K562 (cell line): Measurements from ENCODE around the gene BNC2. TPM values are rescaled to one million over a fixed set of nuclear protein-coding genes. Genes with fewer than 3 reads are reported as not detected.

Experiments used
- ATAC-seq: fragments of 200-7000 bp; cut with Tn5 transposase; 3 replicates; pipeline ENCODE4 v1.9.1; 2020; ENCODE audit warnings: moderate library complexity
- BruUV-seq: library from RNA; stranded (reverse); fragments of 400-500 nt; replicated peaks from 2 replicates; lab custom pipeline; 2021; lab: Mats Ljungman, UMichigan
- CTCF ChIA-PET: fragments of 300-600 bp; formaldehyde crosslinking; extraction: SDS; loops from one replicate; lab custom pipeline; 2021; ENCODE audit warnings: low intra/inter-chr PET ratio; lab: Yijun Ruan, JAX
- POLR2A ChIA-PET: fragments of 300-600, 350-650 bp; sonication (Branson Sonifier 250); formaldehyde crosslinking; extraction: SDS; loops from one replicate; lab custom pipeline; 2021; ENCODE audit warnings: antibody characterized with exemption, inconsistent platforms; lab: Yijun Ruan, JAX
- DNase-seq, 4 experiments: peaks; one replicate each; pipeline versions ENCODE4 v3.0.0 to v3.0.0-alpha.2; 2011 to 2018; ENCODE audit warnings: low spot score in 3 of 4, mixed read lengths in 3 of 4; ENCODE audit errors: extremely low read depth in 1 of 4
- FAIRE-seq: peaks from 2 replicates; lab custom pipeline; 2011; peaks lifted over from hg19 to GRCh38; lab: Jason Lieb, UNC
- H2AFZ ChIP-seq: 2 replicates; pipeline ENCODE4 v1.6.0; 2011; ENCODE audit warnings: low read depth, low read length, control low read depth, inconsistent platforms
- H3K27ac ChIP-seq: fragments of 200-600 bp; 3 replicates; pipeline ENCODE4 v1.8.0; 2011; ENCODE audit warnings: low read depth, mild to moderate bottlenecking, control low read depth, inconsistent platforms, low read length, moderate library complexity, mixed read lengths; ENCODE audit errors: extremely low read depth
- H3K27me3 ChIP-seq, 2 experiments: fragments of 300-600 bp in 1 of 2; 2 replicates in 1 of 2; 3 replicates in 1 of 2; pipeline versions ENCODE4 v1.6.0 to v1.8.0; 2011; ENCODE audit warnings: inconsistent platforms in 2 of 2, low read length in 2 of 2, mild to moderate bottlenecking in 1 of 2, mixed read lengths in 1 of 2, moderate library complexity in 1 of 2; ENCODE audit not compliant: control insufficient read depth in 2 of 2, insufficient read depth in 2 of 2
- H3K36me3 ChIP-seq: fragments of 300-600 bp; 3 replicates; pipeline ENCODE4 v1.8.0; 2011; ENCODE audit warnings: mild to moderate bottlenecking, low read length, inconsistent platforms; ENCODE audit not compliant: control insufficient read depth, insufficient read depth
- H3K4me1 ChIP-seq, 2 experiments: fragments of 200-600 bp in 1 of 2; replicated peaks in 1 of 2; 2 replicates in 1 of 2; 3 replicates in 1 of 2; pipeline versions ENCODE4 v1.5.1 to v1.8.0; 2011; ENCODE audit warnings: inconsistent platforms in 2 of 2, low read length in 2 of 2, mild to moderate bottlenecking in 1 of 2, mixed read lengths in 1 of 2, moderate library complexity in 1 of 2; ENCODE audit not compliant: control insufficient read depth in 2 of 2, insufficient read depth in 2 of 2
- H3K4me2 ChIP-seq: 2 replicates; pipeline ENCODE4 v1.6.1; 2011; ENCODE audit warnings: low read length, control low read depth, inconsistent platforms, mixed read lengths; ENCODE audit not compliant: insufficient read depth
- H3K4me3 ChIP-seq: fragments of 200-600 bp; sonication (generic), shearing (Covaris generic); 2 replicates; pipeline ENCODE4 v1.5.1; 2016; ENCODE audit warnings: control low read depth, inconsistent platforms
- H3K79me2 ChIP-seq: fragments of 200-600 bp; 3 replicates; pipeline ENCODE4 v1.8.0; 2011; ENCODE audit warnings: low read length, inconsistent platforms; ENCODE audit not compliant: control insufficient read depth, insufficient read depth
- H3K9ac ChIP-seq, 2 experiments: 2 replicates each; pipeline versions ENCODE4 v1.6.0 to v1.6.1; 2011; ENCODE audit warnings: low read depth in 2 of 2, low read length in 2 of 2, control low read depth in 1 of 2, inconsistent platforms in 1 of 2, mild to moderate bottlenecking in 1 of 2, mixed read lengths in 1 of 2; ENCODE audit not compliant: insufficient read depth in 1 of 2
- H3K9me1 ChIP-seq: one replicate; pipeline ENCODE4 v1.6.0; 2011; ENCODE audit warnings: inconsistent platforms, mild to moderate bottlenecking, low read length, moderate library complexity; ENCODE audit not compliant: control insufficient read depth, insufficient read depth
- H3K9me3 ChIP-seq: replicated peaks from 2 replicates; pipeline ENCODE4 v1.5.1; 2011; ENCODE audit warnings: low read depth, low read length, inconsistent platforms; ENCODE audit not compliant: control insufficient read depth, insufficient read depth
- H4K20me1 ChIP-seq: replicated peaks from 2 replicates; pipeline ENCODE4 v1.6.1; 2011; ENCODE audit warnings: low read length, inconsistent platforms, mixed read lengths; ENCODE audit not compliant: control insufficient read depth, insufficient read depth
- COPS2 ChIP-seq: fragments of 450-650 bp; conservative IDR thresholded peaks from 2 replicates; pipeline ENCODE4 v1.6.1; 2016; ENCODE audit warnings: mild to moderate bottlenecking, moderate library complexity
- FOXA1 ChIP-seq: fragments of 450-650 bp; IDR thresholded peaks from 2 replicates; pipeline ENCODE4 v1.6.1; 2016; ENCODE audit warnings: mild to moderate bottlenecking, borderline replicate concordance
- FOXA3 ChIP-seq, 2 experiments: fragments of 450-650 bp in 1 of 2; sonication (generic) in 1 of 2; formaldehyde crosslinking; IDR thresholded peaks in 1 of 2; conservative IDR thresholded peaks in 1 of 2; 2 replicates each; pipeline versions ENCODE4 v1.4.0 to v1.8.0; 2020 to 2022; ENCODE audit warnings: mild to moderate bottlenecking in 2 of 2, missing genetic modification reagents in 1 of 2
- GTF2F1 ChIP-seq: IDR thresholded peaks from 2 replicates; pipeline ENCODE4 v1.6.1; 2011; ENCODE audit warnings: low read depth, low read length, improper control_type of control experiment
- KDM4B ChIP-seq, 2 experiments: fragments of 450-650 bp in 1 of 2; sonication (generic) in 1 of 2; IDR thresholded peaks; 2 replicates each; pipeline ENCODE4 v1.6.1; 2016 to 2017; ENCODE audit warnings: borderline replicate concordance in 2 of 2, antibody characterized with exemption in 1 of 2, low read depth in 1 of 2, mild to moderate bottlenecking in 1 of 2
- MEF2A ChIP-seq: IDR thresholded peaks from 2 replicates; pipeline ENCODE4 v1.6.1; 2011; ENCODE audit warnings: low read depth, mild to moderate bottlenecking, low read length, moderate library complexity; ENCODE audit not compliant: control insufficient read depth
- NCOR1 ChIP-seq: fragments of 450-650 bp; IDR thresholded peaks from 2 replicates; pipeline ENCODE4 v1.6.1; 2016; ENCODE audit warnings: mild to moderate bottlenecking, moderate library complexity
- NR1H2 ChIP-seq: sonication (generic); formaldehyde crosslinking; IDR thresholded peaks from 2 replicates; pipeline ENCODE4 v1.4.0; 2020; ENCODE audit warnings: mild to moderate bottlenecking, missing genetic modification reagents
- POLR3G ChIP-seq: IDR thresholded peaks from 2 replicates; pipeline ENCODE4 v1.6.1; 2011; ENCODE audit not compliant: insufficient read length, insufficient replicate concordance; ENCODE audit errors: extremely low read depth
- PTBP1 ChIP-seq: fragments of 200-400 bp; formaldehyde crosslinking; IDR thresholded peaks from 2 replicates; pipeline ENCODE4 v1.6.1; 2017; ENCODE audit warnings: low read depth, low read length
- RBM17 ChIP-seq: fragments of 200-400 bp; formaldehyde crosslinking; IDR thresholded peaks from 2 replicates; pipeline ENCODE4 v1.6.1; 2017; ENCODE audit warnings: low read depth, mild to moderate bottlenecking, low read length, borderline replicate concordance
- REST ChIP-seq, 2 experiments: fragments of 450-650 bp; formaldehyde crosslinking in 1 of 2; IDR thresholded peaks; 2 replicates each; pipeline versions ENCODE4 v1.4.0 to v1.6.1; 2014 to 2020; ENCODE audit warnings: mild to moderate bottlenecking in 2 of 2, borderline replicate concordance in 1 of 2, low read depth in 1 of 2
- SRSF3 ChIP-seq: fragments of 200-400 bp; formaldehyde crosslinking; IDR thresholded peaks from 2 replicates; pipeline ENCODE4 v1.6.1; 2016; ENCODE audit warnings: mild to moderate bottlenecking, low read length, moderate library complexity; ENCODE audit not compliant: insufficient read depth
- TCFL5 ChIP-seq: fragments of 250-450 bp; sonication (Bioruptor Pico); conservative IDR thresholded peaks from 2 replicates; pipeline ENCODE4 v1.6.1; 2021; ENCODE audit warnings: mild to moderate bottlenecking, moderate library complexity, matching md5 sums
- ZFP30 ChIP-seq: fragments of 250-450 bp; sonication (Bioruptor Pico); IDR thresholded peaks from 2 replicates; pipeline ENCODE4 v1.8.0; 2022; ENCODE audit warnings: moderate library complexity, mild to moderate bottlenecking, inconsistent platforms, borderline replicate concordance
- WGBS: fragments of 100-300 bp; shearing (Covaris generic); methylation state at CpG from one replicate; pipeline ENCODE4 v1.1.6; 2016; ENCODE audit warnings: low coverage, mixed read lengths; ENCODE audit not compliant: insufficient coverage; ENCODE audit errors: missing lambda C conversion rate; 5-methylcytosine and 5-hydroxymethylcytosine counted together
- in situ Hi-C: fragments of 300-500 bp; cut with MboI; formaldehyde crosslinking; loops from 4 replicates; pipeline ENCODE4 v1.15.0; 2018; ENCODE audit warnings: inconsistent platforms, mixed read lengths
- intact Hi-C: fragments of 100-400 bp; cut with micrococcal nuclease; formaldehyde crosslinking; loops from 2 replicates; pipeline ENCODE4 v1.14.2; 2022
- polyA plus RNA-seq, 8 experiments: library from polyadenylated mRNA; depleted of rRNA in 4 of 8; stranded (reverse) in 5 of 8; unstranded in 3 of 8; fragments of >200 nt; fragmentation: Nextera tagmentation in 2 of 8; fragmentation: Illumina TruSeq in 1 of 8; extraction: Ambion mirVana in 2 of 8; extraction: Trizol in 1 of 8; gene quantifications; 2 replicates each; pipeline versions ENCODE4 v1.2.1 to v1.2.3, GENCODE V29; 2011 to 2014; ENCODE audit warnings: inconsistent platforms in 1 of 8, missing spikeins in 1 of 8
- total RNA-seq, 7 experiments: library from RNA; depleted of rRNA in 6 of 7; stranded (reverse); fragments of >200 nt in 6 of 7; fragmentation: Illumina TruSeq in 2 of 7; extraction: Trizol in 2 of 7; gene quantifications; 2 replicates each; pipeline versions ENCODE4 v1.2.1 to v1.2.3, GENCODE V29; 2011 to 2021; ENCODE audit warnings: low replicate concordance in 1 of 7

BNC2 gene
- total and polyA plus RNA-seq, 9 of the 15 experiments (the other 6 are each of a cell fraction or from before 2014, with no cell fraction given): not detected

- intact Hi-C loops: no loop called here
- in situ Hi-C loops: no loop called here
- TF ChIP-seq RBM17 (no peak), REST (IDR thresholded peaks at IDR 0.05; ENCODE audit: borderline replicate concordance) (no peak), REST (CRISPR knock-in tag; IDR thresholded peaks at IDR 0.05; ENCODE audit: low read depth) (no peak), ZFP30 (CRISPR knock-in tag) (no peak), FOXA1 (no peak), POLR3G (no peak), SRSF3 (no peak), GTF2F1 (no peak), PTBP1 (no peak), TCFL5 (CRISPR knock-in tag) (no peak), FOXA3 (CRISPR knock-in tag; conservative IDR thresholded peaks at IDR 0.05 in 1 of 2, IDR thresholded peaks at IDR 0.05 in 1 of 2) (no peak), NR1H2 (no peak), MEF2A (no peak), COPS2 (no peak), NCOR1 (no peak), KDM4B (IDR thresholded peaks at IDR 0.05; ENCODE audit: borderline replicate concordance in 2 of 2, low read depth in 1 of 2) (no peak)
These were observed 384.7 kb downstream of the BNC2 start for GRCh38 chr9:16485575-16486321.

More at GRCh38 chr9:16485575-16486321, 384.7 kb downstream of the BNC2 start:
- no peaks in the 10 kb centered on the region for H3K9me1 ChIP-seq
- ChIA-PET POLR2A (no interaction called here), CTCF (no interaction called here)
- no peaks in the 10 kb centered on the region for H3K9me3 ChIP-seq
- H3K4me2 ChIP-seq: no peak overlapping the region
- no peaks in the 10 kb centered on the region for H4K20me1 ChIP-seq
- no peak overlapping the region for H2AFZ ChIP-seq
- no peak overlapping the region for H3K9ac ChIP-seq
- DNase-seq (no peak), ATAC-seq (no peak), FAIRE-seq (no peak)
- no peaks in the 10 kb centered on the region for H3K36me3 ChIP-seq
- no TSS peak for BruUV-seq
- 0% methylated on average over 6 of the region's 6 CpGs for WGBS
- no peak overlapping the region for H3K4me3 ChIP-seq
- no peaks in the 10 kb centered on the region for H3K4me1 ChIP-seq
- H3K79me2 ChIP-seq: no peaks in the 10 kb centered on the region
- H3K27me3 ChIP-seq: no peaks in the 10 kb centered on the region
- H3K27ac ChIP-seq: no peak overlapping the region
